Panc1 (cell line): ENCODE data around the gene TCOF1.

Experiments
- POLR2AphosphoS5 ChIP-seq: IDR thresholded peaks from 2 replicates; pipeline ENCODE4 v1.6.1; 2012; ENCODE audit warnings: mild to moderate bottlenecking, low read depth, low read length, moderate library complexity
- TF ChIP-seq, protein P1 (sequence below): fragments of 450-650 bp; IDR thresholded peaks from 2 replicates; pipeline ENCODE4 v1.5.1; 2017; ENCODE audit warnings: mild to moderate bottlenecking
- TF ChIP-seq, protein P2 (sequence below), 2 experiments: IDR thresholded peaks; 2 replicates each; pipeline ENCODE4 v1.6.1; 2011 to 2012; ENCODE audit warnings: low read depth in 2 of 2, control low read depth in 1 of 2, low read length in 1 of 2, mild to moderate bottlenecking in 1 of 2, moderate library complexity in 1 of 2; ENCODE audit not compliant: insufficient read depth in 1 of 2

DNA sequence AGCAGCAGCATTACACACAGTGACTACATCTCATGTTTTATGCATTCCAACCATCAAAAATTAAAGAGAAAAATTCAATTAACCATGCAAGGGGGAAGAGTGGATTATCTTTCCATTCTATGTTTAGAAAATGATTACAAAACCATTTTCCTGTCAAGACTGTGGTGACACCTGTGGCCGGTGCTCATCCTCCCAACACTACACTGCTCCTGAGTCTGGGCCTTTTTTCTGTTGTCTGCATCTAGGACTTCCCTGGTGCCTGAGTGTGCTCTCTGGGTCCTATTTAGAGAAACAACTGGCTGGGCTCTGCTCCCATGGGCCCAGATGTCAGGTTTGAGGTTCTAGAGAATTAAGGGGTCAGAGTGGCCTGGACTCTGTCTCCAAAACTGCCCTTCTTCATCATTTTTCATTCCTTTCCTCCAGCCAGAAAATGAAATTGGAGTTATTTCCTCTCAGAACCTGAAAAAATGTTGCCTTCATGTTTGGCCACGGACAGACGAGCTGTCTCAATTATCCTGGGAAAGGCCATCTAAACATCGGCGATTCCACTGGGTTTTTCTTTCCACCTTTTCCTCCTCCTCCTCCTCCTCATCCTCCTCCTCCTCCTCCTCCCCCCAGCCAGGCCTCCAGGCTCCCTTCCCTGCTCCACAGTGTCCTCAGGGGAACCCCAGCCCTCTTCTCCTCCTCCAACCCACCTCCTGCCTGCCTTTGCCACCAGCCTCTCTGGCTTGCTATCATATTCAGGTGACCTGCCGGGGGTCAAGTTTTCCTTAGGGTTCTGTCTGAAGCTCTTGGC, 43.4 kb upstream of the TCOF1 start:
- TF ChIP-seq POLR2AphosphoS5: no peak
- TF ChIP-seq, protein P1, sequence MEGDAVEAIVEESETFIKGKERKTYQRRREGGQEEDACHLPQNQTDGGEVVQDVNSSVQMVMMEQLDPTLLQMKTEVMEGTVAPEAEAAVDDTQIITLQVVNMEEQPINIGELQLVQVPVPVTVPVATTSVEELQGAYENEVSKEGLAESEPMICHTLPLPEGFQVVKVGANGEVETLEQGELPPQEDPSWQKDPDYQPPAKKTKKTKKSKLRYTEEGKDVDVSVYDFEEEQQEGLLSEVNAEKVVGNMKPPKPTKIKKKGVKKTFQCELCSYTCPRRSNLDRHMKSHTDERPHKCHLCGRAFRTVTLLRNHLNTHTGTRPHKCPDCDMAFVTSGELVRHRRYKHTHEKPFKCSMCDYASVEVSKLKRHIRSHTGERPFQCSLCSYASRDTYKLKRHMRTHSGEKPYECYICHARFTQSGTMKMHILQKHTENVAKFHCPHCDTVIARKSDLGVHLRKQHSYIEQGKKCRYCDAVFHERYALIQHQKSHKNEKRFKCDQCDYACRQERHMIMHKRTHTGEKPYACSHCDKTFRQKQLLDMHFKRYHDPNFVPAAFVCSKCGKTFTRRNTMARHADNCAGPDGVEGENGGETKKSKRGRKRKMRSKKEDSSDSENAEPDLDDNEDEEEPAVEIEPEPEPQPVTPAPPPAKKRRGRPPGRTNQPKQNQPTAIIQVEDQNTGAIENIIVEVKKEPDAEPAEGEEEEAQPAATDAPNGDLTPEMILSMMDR: no peak
- TF ChIP-seq, protein P2, sequence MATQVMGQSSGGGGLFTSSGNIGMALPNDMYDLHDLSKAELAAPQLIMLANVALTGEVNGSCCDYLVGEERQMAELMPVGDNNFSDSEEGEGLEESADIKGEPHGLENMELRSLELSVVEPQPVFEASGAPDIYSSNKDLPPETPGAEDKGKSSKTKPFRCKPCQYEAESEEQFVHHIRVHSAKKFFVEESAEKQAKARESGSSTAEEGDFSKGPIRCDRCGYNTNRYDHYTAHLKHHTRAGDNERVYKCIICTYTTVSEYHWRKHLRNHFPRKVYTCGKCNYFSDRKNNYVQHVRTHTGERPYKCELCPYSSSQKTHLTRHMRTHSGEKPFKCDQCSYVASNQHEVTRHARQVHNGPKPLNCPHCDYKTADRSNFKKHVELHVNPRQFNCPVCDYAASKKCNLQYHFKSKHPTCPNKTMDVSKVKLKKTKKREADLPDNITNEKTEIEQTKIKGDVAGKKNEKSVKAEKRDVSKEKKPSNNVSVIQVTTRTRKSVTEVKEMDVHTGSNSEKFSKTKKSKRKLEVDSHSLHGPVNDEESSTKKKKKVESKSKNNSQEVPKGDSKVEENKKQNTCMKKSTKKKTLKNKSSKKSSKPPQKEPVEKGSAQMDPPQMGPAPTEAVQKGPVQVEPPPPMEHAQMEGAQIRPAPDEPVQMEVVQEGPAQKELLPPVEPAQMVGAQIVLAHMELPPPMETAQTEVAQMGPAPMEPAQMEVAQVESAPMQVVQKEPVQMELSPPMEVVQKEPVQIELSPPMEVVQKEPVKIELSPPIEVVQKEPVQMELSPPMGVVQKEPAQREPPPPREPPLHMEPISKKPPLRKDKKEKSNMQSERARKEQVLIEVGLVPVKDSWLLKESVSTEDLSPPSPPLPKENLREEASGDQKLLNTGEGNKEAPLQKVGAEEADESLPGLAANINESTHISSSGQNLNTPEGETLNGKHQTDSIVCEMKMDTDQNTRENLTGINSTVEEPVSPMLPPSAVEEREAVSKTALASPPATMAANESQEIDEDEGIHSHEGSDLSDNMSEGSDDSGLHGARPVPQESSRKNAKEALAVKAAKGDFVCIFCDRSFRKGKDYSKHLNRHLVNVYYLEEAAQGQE (IDR thresholded peaks at IDR 0.05; ENCODE audit: insufficient read depth in 1 of 2, low read depth in 2 of 2, low read length in 1 of 2): no peak
